HG03159 (cell line): ENCODE results near the gene PRAMEF17.
"Not testable (repeated sequence)": the region's sequence is repeated elsewhere in the genome, so short reads cannot be mapped to it uniquely, and the experiment has no call there.

Source experiments
- ATAC-seq: cut with Tn5 transposase; IDR thresholded peaks from one replicate; pipeline ENCODE4 v1.9.1; 2021; ENCODE audit warnings: mild to moderate bottlenecking, moderate library complexity; ENCODE audit not compliant: unreplicated experiment

The PRAMEF17 gene

DNA sequence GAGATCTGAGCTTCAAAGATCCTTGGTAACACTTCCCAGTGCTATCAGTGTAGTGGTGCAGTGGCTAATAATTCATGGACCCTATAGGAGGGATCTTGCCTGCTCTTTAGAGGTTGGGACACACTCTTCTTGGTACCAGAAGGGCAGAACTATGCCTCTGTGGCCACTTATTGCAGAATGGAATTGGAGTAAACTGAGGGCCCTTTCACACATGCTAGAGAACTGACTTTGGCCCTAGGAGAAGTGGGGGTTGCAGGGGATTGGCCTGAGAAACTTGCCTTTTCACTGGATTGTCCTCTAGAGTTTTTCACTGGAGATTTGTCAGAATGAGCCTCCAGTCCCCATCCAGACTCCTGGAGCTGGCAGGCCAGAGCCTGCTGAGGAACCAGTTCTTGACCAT lies at the start of gene PRAMEF17:
PRAMEF17 (plus strand) TSS at position 301 of the 400 bp plus-strand sequence; CDS start at position 327, 26 bp downstream.
- not testable (repeated sequence) for ATAC-seq

- not testable (repeated sequence) for ATAC-seq
Observed at GRCh38 chr1:13342496-13342895, 46.9 kb upstream of the PRAMEF17 start.

DNA sequence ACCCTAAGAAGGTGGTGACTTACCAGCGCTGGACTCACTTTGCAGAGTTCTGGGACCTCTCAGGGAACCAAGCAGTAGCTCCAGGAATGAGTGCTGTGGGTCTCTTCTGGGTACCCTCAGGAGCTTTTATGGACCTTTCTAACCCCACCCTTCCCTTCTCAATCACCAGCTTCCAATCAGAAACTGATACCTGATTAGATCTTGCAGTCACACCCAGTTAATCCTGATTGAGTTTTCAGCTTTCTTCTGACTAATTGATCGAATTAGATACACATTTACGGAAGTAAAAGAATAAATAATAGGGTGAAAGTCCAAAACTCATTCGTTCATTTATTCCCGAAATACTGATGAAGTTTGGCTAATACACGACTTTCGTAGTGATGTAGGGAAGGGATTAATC lies 42.4 kb upstream of the PRAMEF17 start, which contains the start of gene PRAMEF14:
PRAMEF14 (minus strand) TSS at position 101 of the 400 bp plus-strand sequence. CDS start 1,820 bp downstream, outside the sequence.
- not testable (repeated sequence) for ATAC-seq

DNA sequence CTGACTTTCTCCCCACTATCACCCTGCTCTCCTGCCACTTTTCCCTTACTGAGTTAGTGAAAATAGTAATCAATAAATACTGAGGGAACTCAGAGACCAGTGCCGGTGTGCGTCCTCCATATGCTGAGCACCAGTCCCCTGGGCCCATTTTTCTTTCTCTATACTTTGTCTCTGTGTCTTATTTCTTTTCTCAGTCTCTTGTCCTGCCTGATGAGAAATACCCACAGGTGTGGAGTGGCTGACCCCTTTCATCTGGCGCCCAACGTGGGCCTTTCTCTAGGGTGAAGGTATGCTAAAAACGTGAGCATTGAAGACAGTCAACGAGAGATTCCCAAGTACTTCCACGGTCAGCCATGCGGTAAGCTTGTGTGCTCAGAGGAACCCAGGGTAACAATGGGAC lies 36.0 kb upstream of the PRAMEF17 start:
- not testable (repeated sequence) for ATAC-seq

DNA sequence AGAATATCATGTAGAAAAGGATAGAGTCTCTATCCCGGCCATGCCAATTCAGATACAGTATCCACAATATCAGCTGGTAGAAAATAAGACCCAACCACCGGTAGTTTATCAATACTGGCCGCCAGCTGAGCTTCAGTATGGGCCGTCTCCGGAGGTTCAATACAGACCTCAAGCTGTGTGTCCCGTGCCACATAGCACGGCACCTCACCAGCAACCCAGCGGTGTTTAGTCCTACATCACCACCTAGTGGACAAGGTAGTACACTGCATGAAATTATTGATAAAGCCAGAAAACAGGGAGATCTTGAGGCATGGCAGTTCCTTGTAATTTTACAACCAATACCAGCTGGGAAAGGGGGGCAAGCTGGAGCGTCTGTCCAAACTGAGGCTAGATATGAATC lies 35.0 kb upstream of the PRAMEF17 start:
- ATAC-seq, result not testable (repeated sequence)

DNA sequence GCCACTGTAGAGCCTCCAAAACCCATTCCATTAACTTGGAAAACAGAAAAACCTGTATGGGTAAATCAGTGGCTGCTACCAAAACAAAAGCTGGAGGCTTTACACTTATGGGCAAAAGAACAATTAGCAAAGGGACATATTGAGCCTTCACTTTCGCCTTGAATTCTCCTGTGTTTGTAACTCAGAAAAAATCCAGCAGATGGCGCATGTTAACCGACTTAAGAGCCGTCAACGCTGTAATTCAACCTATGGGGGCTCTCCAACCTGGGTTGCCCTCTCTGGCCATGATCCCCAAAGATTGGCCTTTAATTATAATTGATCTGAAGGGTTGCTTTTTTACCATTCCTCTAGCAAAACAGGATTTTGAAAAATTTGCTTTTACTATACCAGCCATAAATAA lies 32.7 kb upstream of the PRAMEF17 start:
- not testable (repeated sequence) for ATAC-seq

DNA sequence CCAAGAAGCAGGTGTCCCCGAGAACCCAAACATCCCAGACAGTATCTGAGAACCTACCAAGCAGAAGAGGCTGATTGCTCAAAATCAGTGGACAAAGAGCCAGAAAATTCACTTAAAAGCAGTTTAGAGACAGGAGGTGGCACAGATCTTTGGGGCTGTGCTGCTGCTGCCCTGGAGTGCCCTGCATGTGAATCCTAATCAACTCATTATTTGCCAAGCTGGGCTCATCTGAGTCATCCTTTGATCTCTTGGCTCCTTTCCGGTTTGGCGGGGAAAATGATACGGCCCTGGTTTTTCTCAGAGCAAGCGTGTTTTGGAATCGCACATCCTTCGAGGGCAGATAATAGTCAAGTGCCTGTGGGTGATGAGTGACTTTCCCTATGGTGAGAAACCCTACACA lies 27.1 kb upstream of the PRAMEF17 start:
- not testable (repeated sequence) for ATAC-seq

- not testable (repeated sequence) for ATAC-seq
Observed at GRCh38 chr1:13364928-13365327, 24.5 kb upstream of the PRAMEF17 start.

- ATAC-seq, result not testable (repeated sequence)
Observed at GRCh38 chr1:13366536-13366935, 22.9 kb upstream of the PRAMEF17 start.

DNA sequence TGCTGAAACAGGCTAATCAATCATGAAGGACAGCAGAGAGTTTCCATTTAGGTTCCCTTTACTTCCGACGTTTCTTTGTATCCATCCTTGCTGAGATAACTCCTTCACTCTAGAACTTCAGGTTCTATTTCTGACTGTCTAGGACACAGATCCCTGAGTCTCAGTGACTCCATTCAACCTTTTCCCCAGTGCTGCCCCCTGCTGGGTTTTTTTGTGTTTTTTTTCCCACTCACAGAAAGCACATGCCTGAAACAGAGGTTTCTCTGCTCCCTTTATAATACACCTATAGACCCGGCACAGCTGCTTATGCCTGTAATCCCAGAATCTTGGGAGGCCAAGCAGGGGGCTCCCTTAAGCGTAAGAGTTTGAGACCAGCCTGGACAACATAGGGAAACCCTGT lies 20.9 kb upstream of the PRAMEF17 start:
- not testable (repeated sequence) for ATAC-seq

DNA sequence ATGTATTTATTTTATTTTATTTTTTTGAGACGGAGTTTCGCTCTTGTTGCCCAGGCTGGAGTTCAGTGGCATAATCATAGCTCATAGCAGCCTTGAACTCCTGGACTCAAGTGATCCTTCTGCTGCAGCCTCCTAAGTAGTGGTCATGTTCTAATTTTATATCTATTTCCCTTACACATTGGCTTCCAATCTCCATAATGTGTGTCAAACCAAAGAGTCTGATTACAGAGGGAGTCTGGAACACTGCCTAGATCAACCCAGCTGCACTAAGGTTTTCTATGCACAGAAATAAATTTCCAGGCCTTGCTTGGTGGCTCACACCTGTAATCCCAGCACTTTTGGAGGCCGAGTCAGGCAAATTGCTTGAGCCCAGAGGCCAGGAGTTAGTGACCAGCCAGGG lies 10.4 kb upstream of the PRAMEF17 start:
- not testable (repeated sequence) for ATAC-seq

- not testable (repeated sequence) for ATAC-seq
Observed at GRCh38 chr1:13380380-13380779, 9.1 kb upstream of the PRAMEF17 start.

- ATAC-seq, result not testable (repeated sequence)
Observed at GRCh38 chr1:13393004-13393403, 3.6 kb downstream of the PRAMEF17 start.

- not testable (repeated sequence) for ATAC-seq
Observed at GRCh38 chr1:13394761-13395160, 5.3 kb downstream of the PRAMEF17 start.

- not testable (repeated sequence) for ATAC-seq
Observed at GRCh38 chr1:13395311-13395710, 5.9 kb downstream of the PRAMEF17 start.

DNA sequence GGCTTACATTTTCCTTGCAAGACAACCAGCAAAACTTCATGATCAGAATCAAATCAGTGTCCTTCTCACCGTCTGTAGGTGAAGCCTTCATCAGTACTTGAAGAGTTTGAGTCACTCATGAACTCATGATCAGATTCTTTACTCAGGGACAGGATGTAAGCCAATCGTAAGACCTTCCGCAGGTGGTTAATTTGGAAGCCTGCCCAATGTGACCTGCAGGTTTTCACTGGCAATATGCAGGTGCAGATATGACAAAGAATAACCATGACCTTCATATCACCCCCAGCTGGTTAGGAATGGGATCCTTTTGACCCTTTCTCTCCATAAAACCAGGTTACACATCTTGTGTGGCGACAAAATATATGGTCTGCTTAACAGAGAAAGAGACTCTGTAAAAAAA lies 18.4 kb downstream of the PRAMEF17 start:
- ATAC-seq, result no peak

GRCh38 chr1:13410150-13410549 lies 20.7 kb downstream of the PRAMEF17 start, which contains the start of gene PRAMEF20:
TSS of gene PRAMEF20 (plus strand) at chr1:13410450. CDS start at chr1:13416355, 5,905 bp downstream.
- not testable (repeated sequence) for ATAC-seq

GRCh38 chr1:13430495-13430894 lies 41.1 kb downstream of the PRAMEF17 start:
- ATAC-seq, result no peak

GRCh38 chr1:13432251-13432650 lies 42.8 kb downstream of the PRAMEF17 start:
- no peak for ATAC-seq

DNA sequence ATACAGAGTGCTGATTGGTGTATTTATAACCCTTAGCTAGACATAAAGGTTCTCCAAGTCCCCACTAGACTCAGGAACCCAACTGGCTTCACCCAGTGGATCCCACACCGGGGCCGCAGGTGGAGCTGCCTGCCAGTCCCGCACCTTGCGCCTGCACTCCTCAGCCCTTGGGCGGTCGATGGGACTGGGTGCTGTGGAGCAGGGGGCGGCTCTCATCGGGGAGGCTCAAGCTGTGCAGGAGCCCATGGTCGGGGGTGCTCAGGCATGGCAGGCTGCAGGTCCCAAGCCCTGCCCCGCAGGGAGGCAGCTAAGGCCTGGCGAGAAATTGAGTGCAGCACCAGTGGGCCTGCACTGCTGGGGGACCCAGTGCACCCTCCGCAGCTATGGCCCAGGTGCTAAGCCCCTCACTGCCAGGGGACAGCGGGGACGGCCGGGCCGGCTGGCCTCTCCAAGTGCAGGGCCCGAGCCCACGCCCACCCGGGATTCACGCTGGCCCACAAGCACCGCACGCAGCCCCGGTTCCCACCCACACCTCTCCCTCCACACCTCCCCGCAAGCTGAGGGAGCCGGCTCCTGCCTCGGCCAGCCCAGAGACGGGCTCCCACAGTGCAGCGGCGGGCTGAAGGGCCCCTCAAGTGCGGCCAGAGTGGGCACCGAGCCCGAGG lies 44.4 kb downstream of the PRAMEF17 start:
- not testable (repeated sequence) for ATAC-seq

- ATAC-seq, result no peak
Observed at GRCh38 chr1:13435458-13435857, 46.0 kb downstream of the PRAMEF17 start.

GRCh38 chr1:13439104-13439783 lies 49.8 kb downstream of the PRAMEF17 start:
- not testable (repeated sequence) for ATAC-seq
